DMS 273 (cell line): ENCODE results near the gene PIAS4.

Experiments used
- DNase-seq: peaks from one replicate; lab custom pipeline; 2025; ENCODE audit not compliant: unreplicated experiment; lab: John Stamatoyannopoulos, UW

The PIAS4 gene

DNA sequence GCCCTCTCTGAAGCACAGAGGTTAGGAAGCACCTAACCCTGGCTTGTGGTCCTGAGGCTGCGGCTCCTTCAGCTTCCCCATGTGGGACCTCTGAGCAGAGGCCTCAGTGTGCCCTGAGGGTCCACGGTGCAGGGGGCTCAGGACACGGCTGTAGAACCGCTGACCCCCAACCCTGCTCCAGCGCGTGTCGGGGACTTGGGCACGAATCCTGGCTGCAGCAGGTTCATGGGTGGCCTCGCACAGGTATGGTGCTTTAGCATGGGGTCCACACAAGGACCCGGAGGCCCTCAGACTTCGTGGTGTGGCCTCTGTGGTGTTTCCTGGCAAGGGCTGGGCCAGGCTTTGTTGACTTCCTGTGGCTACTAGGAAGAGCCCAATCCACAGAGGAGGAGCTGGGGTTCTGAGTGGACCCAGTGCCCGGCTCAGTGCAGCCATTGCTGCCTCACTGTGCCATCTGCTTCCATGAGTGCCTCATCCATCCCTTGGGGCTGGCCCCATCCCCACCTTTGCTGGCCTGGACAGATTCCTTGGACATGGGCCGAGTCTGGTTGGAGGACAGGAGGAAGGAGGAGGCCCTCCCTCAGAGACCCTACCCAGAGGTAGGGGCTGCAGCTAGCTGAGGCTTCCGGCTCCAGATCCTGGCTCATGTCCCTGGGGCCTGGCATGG lies 34.7 kb downstream of the PIAS4 start:
- DNase-seq: no peak

DNA sequence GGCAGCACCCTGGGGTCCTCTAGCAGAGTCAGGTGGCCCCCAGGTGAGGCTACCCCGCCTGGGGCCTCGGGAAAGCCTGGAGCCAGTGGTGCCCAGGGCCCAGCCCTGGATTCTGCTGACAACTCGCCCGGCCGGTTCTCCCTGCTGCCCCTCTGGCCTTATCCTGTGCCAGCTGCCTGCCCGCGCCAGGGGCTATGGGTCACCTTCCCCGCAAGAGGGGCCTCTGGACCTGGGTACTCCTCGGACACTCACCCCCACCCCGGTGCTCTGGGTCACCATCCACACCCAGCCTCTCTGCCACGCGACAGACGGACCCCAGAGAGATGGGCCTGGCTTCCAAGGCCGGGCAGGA lies 35.2 kb downstream of the PIAS4 start:
- DNase-seq: no peak

DNA sequence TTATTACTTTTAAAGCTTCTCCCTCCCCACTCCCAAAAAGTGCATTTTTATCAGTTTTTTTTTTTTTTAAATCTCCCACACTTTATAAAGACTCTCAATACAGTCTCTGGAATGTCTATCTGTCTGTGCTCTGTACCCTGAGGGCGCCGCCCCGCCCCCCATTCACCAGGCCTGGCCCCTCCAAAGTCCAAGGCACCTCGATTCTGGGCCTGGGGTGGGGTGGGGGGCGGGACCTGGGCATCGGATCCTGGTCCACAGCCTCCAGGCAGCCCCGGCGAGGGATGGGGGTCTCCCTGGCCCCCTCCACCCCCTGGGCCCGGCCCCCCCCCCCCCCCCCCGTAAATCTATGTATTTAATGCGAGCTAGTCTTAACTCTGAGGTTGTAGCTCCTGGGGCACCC lies 35.9 kb downstream of the PIAS4 start:
- no peak for DNase-seq

DNA sequence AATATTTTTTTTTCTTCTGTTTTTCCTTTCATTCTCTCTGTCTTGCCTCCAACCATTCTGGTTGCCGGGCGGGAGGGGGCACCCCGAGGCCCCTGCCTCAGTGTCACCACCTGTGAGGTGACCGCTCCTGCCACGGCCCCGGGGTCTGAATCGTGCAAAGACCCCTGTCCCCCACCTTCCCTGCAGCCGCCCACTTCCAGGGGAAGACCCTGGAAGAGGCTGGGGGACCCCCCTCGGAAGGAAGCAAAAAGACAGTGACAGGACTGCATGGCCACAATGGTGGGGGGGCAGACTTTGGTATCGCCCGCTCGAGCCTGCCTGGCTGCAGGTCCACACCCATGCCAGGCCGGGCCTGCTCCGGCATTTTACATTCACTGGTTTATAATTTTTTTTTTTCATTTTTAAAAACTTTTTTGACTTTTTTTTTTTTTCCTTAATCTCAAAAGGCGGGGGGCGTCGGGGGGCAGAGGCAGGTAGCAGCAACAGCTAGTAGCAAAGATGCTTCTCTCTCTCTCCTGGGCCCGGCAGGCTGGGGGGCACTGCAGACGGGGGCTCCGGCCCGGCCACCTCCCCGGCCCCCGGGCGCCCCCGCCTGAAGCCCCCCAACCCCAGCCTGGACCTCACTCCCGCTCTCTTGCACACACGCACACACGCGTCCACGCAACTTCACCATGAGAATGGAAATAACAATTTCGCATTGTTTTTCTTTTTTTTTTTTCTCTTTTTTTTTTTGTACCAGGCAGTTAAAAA lies 36.6 kb downstream of the PIAS4 start:
- DNase-seq: no peak

DNA sequence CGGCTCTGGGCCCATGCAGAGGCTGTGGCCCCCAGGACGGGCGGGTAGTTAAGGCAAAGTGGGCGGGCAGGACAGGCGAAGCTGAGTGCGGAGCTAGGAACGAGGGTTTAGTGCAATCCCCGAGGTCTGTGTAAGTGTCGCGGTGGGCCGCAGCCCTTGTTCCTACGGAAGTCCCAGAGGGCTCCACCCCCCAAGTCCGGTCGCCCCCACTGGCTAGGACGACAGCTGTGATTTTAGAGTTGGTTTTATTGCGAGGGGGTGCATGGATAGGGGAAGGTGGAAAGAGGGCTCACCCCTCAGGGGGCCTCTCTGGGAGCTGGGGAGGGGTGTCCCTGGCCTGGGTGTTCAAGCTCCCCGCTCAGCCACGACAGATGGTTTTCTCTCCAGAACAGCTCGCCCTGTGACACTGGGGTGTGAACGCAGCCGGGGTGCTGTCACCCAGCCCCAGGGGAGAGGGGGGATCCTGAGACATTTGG lies 37.5 kb downstream of the PIAS4 start:
- no peak for DNase-seq

DNA sequence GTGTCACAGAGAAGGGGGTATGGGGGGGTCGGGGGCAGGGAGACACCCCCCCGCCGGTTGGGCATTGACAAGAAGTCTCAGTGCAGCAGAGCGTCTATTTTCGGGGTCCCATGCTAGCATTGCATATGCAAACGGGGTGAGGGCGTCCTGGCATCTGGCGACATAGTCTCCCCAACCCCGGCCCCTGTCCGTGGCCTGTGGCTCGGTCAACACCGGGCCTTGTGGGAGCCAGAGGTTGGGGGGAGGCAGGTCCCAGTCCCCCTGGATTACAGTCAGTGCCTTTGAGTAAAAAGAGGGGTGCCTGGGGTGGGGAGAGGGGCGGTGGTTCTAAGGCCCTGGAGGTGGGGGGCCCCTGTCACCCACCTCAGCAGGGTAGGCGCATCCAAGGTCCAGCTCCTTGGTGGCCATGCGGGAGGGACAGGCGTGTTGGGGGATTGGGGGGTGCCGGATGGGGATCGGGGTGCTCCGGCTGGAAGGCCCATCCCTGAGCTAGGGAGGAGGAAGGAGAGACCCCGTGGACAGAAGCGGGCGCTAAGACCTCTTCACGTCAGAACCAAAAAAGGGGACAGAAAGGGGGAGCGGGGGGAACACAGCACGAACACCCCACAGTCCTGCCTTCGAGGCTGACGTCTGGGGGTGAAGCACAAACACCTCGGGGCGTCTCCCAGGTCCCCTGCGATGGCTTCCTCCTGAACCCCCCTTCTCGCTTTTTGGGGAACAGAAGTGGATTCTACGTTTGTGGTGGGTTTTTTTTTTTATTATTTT lies 38.2 kb downstream of the PIAS4 start:
- DNase-seq: no peak

DNA sequence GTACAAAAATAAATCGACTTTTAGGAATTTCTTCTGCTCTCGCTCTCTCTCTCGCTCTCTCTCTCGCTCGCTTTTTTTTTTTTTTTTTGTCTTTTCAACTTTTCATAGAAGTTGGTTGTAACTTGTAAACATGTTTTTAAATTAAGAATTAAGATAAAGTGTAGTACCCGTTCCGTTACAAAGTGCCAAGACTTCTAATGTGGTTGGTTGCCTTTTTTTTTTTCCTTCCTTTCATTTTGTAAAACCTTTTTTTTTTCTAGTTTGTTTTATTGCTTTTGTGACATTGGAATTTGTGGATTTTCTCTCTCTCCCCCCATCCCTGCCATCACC lies 38.8 kb downstream of the PIAS4 start:
- no peak for DNase-seq

DNA sequence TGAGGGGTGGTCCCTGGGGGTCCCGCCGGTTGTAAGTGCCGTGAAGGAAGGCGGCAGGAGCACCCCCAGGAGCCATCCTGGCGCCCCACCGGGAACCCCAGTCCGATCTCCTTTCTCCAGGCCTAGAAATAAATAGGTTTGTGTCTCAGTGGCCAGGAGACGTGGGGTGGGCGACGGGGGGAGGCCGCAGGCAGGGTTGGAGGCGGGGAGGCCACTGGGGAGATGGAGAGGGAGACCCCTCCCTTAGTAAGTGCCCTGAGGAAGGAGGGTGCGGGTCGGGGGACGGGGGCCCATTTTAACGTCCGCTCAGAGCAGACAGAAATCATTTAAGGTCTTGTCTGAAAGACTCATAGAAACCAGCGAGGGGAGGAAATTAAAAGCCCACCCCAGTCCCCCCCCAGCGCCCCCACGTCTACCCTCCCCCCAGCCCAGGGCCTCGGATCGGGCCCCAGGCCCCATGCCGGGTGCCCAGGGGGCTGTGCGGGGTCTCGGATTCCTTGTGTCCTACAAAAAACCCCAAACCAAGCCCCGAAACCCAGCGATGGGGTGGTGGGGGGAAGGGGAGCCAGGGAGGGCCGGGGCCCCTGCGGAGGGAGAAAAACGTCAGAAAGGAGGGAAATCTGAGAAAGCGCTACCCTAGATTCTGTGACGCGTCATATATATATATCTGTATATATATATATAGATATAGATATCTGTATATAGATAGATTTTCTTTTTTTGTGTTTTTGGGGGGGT lies 39.6 kb downstream of the PIAS4 start:
- DNase-seq: no peak

DNA sequence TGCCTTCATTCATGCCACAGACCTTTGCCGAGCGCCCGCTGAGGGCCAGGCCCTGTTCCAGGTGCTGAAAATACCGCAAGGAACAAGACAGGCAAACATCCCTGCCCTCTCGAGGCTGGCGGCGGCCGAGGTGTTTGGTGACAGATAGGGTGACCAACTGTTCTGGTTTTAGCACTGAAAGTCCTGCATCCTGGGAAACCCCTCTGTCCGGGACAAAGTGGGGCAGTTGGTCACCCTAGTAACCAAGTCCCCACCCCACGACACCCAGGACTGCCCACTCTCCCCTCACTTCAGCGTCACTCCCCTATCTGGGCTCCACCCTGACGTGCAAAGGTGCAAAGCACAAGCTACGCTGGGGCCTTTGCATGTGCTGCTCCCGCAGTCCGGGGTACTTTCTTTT lies 41.9 kb downstream of the PIAS4 start:
- no peak for DNase-seq

DNA sequence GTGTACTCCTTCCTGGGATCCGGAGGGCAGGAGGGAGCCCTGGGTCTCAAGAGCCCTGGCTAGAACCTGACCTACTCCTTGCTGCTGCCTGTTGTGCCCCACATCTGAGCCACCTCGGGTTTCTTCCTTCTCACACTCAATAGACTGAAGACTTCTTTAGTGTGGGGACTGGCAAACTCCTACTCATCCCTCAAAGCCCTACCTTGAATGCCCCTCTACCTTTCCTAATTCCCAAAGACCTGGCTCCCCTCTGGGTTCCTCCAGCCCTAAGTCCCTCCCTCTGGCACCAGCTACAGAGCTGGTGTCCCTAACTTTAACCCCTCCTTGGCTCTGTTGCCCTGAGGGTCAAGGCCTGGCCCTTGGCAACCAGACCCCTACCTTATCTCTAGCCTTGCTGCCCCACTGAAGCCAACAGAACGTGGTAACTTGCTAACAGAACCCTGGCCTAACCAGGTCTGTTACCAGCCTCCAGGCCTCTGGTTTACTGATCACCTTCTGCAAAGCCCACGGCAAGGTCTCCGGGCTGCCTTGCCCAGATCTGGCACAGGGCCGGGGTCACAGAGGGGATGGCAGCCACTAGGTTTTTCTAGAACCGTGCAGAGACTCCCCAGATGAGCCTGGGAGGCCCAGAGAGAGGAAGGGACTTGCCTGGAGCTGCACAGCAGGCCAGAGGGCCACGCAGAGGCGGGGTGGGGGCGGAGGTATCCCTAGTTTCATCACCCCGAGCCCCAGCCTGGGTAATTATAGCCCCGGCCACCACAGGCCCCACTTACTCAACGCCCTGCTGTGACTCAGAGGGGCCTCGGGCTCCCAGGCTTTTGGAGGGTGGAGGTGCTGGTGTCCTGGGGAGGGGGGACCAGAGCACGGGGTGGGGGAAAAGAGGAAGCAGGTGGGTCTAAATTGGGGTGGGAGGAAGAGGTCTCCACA lies 43.9 kb downstream of the PIAS4 start:
- no peak for DNase-seq

DNA sequence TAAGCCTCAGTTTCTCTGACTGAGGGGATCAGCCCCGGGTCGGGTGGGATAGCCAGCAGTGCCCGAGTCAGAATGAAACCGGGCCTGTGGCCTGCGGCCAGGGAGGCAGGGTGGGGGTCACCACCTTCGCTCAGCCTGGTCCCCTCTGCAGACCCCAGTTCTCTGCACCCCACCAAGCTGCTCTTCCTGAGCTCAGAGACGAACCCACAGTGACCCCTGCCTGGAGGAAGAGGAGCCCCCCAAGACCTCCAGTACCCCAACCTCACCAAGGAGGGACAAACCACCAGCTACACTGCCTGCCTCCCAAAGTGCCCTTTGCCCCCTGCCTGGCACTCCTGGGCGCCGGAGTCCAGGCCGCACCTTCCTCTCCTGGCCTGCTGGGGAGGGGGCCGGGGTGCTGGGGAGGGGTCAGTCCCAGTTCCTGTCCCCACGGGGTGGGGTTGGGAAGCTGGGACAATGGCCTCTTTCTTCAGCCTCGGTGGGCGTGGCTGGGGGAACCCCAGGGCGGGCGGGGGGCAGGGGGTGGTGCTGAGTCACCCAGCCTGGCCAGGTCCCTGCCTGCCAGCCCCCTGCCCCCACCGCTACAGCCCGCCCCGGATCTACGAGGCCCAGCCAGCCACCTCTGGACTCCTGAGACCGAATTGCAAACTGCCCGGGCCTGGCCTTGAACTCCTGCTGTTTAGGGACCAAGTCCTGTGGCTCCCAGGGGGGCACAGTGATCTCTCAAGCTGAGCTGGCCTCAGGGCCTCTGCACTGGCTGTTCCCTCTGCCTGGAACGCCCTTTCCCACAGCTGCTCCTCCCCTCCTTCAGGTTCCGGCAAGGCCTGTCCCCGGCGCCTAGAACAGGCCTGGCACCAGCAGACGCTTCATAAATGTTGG lies 44.8 kb downstream of the PIAS4 start:
- DNase-seq: no peak

DNA sequence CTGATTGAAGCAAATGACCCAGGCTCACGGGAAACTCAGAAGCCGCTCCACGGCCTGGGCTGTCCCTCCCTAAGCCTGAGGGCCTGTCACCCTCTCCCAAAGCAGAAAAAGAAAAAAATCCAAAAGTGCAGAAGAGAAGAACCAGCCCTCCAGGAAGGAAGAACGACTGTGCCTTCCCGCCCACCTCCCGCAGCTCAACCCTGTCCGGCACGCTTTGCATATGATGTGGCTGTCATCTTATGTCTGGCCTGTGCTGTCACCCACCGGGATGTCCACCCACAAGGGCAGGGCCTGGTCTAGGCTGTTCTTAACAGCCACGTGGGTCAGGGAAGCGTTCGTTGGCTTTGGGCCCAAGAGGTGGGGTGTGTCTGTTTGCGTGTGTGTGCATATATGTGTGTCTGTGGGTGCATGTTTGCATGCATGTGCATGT lies 45.5 kb downstream of the PIAS4 start:
- no peak for DNase-seq

DNA sequence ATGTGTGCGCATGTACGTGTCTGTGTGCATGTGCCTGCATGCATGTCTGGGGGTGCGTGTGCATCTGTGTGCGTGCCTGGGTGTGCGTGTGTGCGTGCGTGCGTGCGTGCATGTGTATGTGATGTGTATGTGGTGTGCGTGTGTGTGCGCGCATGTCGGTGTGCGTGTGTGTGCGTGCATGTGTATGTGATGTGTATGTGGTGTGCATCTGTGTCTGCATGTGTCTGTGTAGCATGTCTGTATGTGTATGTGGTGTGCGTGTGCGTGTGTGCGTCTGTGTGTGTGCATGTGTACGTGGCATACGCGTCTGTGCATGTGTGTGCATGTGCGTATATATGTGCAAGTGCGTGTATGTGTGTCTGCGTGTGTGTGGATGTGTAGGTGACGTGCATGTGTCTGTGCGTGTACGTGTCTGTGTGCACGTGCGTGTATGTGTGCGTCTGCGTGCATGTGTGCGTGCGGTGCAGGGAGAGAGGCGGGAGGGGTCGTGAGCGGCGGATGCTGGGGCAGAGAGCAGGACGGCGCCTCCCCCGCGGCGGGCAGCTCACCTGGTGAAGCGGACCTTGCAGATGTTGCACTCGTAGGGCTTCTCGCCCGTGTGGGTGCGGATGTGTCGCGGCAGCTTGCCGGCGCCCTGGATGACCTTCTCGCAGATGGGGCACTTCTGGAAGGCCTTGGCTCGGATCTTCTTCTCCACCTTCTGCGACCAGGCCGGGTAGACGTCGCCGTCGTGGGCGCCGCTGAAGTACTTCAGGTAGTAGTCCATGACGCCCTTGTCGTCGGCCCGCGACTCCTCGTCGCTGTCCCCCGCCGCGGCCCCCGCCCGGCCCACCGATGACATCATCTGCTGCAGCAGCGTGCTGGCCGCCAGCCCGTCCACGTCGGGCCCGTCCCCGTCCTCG lies 46.1 kb downstream of the PIAS4 start:
- no peak for DNase-seq

DNA sequence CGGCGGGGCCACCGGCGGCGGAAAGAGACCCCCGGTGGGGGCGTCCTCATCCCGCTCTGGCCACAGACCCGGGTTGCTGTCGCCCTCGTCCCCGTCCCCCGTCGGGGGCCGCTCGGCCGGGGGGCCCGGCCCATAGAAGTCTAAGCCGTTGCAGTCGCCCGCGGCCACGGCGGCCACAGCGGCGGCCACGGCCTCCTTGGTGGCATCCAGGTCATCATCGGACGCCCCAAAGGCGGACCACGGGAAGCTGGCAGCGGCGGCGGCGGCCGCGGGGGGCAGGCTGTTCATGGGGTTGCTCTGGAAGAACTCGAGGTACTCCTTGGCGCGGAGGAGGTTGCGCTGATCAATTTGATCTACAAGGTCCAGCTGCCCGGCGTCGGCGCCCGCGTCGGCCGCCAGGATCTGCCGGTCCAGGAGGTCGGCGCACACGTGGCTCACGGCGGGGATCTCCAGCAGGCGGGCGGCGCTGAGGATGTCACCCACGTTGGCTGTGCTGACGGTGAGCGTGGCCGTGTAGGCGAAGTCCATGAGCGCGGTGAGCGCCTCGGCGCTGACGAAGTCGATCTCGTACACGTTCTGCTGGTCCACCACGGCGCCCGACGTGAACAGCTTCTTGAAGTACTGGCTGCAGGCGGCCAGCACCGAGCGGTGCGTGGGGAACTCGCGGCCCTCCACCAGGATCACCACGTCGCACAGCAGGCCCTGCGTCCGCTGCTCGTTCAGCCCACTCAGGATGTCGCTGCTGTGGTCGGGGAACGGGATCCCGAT lies 47.1 kb downstream of the PIAS4 start:
- no peak for DNase-seq

DNA sequence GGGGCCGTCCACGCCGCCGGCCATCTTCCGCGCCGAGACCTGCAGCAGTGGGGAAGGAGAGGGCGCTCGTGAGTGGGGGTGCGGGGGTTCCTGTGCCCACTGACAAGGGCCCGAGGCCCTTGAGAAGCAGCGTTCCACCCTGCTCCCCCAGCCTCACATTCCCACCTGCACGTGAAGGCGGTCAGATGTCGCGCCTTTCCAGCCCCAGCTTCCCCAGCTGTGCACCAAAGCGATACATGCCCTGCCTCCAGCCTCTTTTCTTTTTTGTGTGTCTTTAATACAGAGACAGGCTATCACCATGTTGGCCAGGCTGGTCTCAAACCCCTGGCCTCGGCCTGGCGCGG lies 47.6 kb downstream of the PIAS4 start:
- no peak for DNase-seq

DNA sequence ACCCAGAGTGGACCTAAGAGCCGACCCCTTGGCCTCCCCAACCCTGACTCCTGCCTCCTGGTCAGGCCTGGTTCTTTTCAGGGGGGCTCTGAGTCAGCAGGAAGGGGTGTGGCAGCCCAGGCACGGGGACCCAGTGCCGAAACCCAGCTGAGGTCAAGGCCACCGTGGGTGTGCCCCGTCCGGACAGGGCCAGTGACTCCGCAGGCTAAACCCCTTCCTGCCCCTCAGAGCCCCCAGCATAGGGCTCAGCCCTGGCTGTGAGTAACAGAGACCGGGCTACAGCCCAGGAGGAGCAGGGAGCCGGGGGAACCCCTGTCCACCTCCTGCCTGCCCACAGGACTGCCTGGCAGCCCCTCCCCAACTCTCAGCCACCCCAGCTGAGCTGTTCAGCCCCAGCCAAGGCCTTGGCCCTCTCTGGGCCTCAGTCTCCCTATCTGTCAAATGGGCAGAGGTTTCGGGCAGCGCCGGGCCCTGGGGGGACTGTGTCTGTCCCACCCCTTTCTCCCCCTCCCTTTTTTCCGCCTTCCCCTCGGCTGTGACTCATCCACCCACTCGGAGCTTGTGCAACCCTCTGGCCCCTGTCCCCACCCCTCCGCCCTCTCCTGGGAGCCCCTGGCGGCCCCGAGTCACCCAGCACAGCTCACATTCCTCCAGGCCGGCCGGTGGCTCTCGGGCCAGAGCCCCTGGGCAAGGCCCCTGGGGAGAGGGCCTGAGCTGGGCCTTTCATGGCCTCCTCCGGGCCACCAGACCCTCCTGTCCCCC lies 50.6 kb downstream of the PIAS4 start:
- peak; percentile 40 for DNase-seq
